Kidney (tissue), 14 donors: ENCODE results near the gene HEMGN. TPM values are rescaled to one million over a fixed set of nuclear protein-coding genes. Genes with fewer than 3 reads are reported as not detected.

Experiments used
- DNase-seq, 5 donors: peaks; one replicate each; pipeline ENCODE4 v3.0.0-alpha.2; 2013 to 2020
- FAIRE-seq: peaks from 2 replicates; lab custom pipeline; 2012; peaks lifted over from hg19 to GRCh38; lab: Jason Lieb, UNC
- H3K27ac ChIP-seq, 2 donors: one replicate each; pipeline ENCODE4 v1.7.0; 2013; ENCODE audit warnings: low read depth in 2 of 2, low read length in 2 of 2, inconsistent platforms in 1 of 2
- H3K27me3 ChIP-seq: one replicate; pipeline ENCODE4 v1.7.1; 2013; ENCODE audit warnings: low read length, inconsistent platforms; ENCODE audit not compliant: control insufficient read depth, insufficient read depth
- H3K36me3 ChIP-seq, 3 donors: one replicate each; pipeline versions ENCODE4 v1.7.0 to v1.7.1; 2013; ENCODE audit warnings: low read length in 3 of 3, control low read depth in 1 of 3, inconsistent platforms in 1 of 3; ENCODE audit not compliant: insufficient read depth in 3 of 3, control insufficient read depth in 2 of 3
- H3K4me1 ChIP-seq, 3 donors: one replicate each; pipeline versions ENCODE4 v1.7.0 to v1.7.1; 2013; ENCODE audit warnings: low read length in 3 of 3, inconsistent platforms in 1 of 3, low read depth in 1 of 3; ENCODE audit not compliant: control insufficient read depth in 2 of 3, insufficient read depth in 2 of 3
- H3K4me3 ChIP-seq, 3 donors: one replicate each; pipeline versions ENCODE4 v1.7.0 to v1.8.1; 2013; ENCODE audit warnings: low read length in 3 of 3, control low read depth in 1 of 3, inconsistent platforms in 1 of 3
- H3K9ac ChIP-seq, 3 donors: one replicate each; pipeline versions ENCODE4 v1.7.0 to v1.7.1; 2013; ENCODE audit warnings: low read length in 3 of 3, control low read depth in 1 of 3, inconsistent platforms in 1 of 3
- H3K9me3 ChIP-seq, 3 donors: one replicate each; pipeline versions ENCODE4 v1.7.0 to v1.7.1; 2013; ENCODE audit warnings: low read length in 3 of 3, control low read depth in 1 of 3, inconsistent platforms in 1 of 3; ENCODE audit not compliant: control insufficient read depth in 2 of 3, insufficient read depth in 1 of 3
- CTCF ChIP-seq: IDR thresholded peaks from 3 replicates; pipeline ENCODE4 v1.5.1; 2012; ENCODE audit warnings: mild to moderate bottlenecking, moderate library complexity, borderline replicate concordance; ENCODE audit not compliant: insufficient read depth; ENCODE audit errors: extremely low read depth
- intact Hi-C: fragments of 100-400 bp; cut with DNase I; formaldehyde crosslinking; loops from one replicate; pipeline ENCODE4 v1.11.1; 2022
- polyA plus RNA-seq: library from polyadenylated mRNA; stranded (reverse); fragments of 350-450 nt; fragmentation: Illumina TruSeq; extraction: RNeasy Lipid Tissue Mini Kit (QIAGEN cat#74804); gene quantifications from one replicate; pipeline ENCODE4 v1.2.3, GENCODE V29; 2014; ENCODE audit warnings: low read depth, low replicate concordance; ENCODE audit not compliant: insufficient read depth
- total RNA-seq: library from RNA; stranded (reverse); fragmentation: NEBNext Ultra II Directional; extraction: Animal tissue kit (Norgen Biotek cat#: 25700); gene quantifications from one replicate; pipeline ENCODE4 v1.2.1, GENCODE V29; 2021
- donor health status: control.
- donor health status: control.
- donor health status: control.
- donor health status: control.
- donor health status: control.
- donor health status: DM: yes; HTN: yes; CAD: no.
- donor health status: Normal renal cell carcinoma (clear cell type).

The HEMGN gene
- total and polyA plus RNA-seq, 2 donors from 2014 or later, result 0.16 TPM; not detected in 1

GRCh38 chr9:97918611-97919010 lies 19.4 kb downstream of the HEMGN start:
- TF ChIP-seq CTCF, result no peak
- no peak overlapping the region for H3K27ac ChIP-seq
- H3K36me3 ChIP-seq, result peaks cover under 1 to 15% (median 3%) of the 10 kb centered on the region in 3 donors
- no peaks in the 10 kb centered on the region for H3K27me3 ChIP-seq
- intact Hi-C loops, result no loop called here
- H3K9ac ChIP-seq, result no peak overlapping the region
- FAIRE-seq, result no peak
- H3K4me1 ChIP-seq, result peaks cover 0 to 3% (median 2%) of the 10 kb centered on the region in 3 donors
- DNase-seq, result no peak
- no peak overlapping the region for H3K4me3 ChIP-seq
- H3K9me3 ChIP-seq, result no peaks in the 10 kb centered on the region

GRCh38 chr9:97911970-97912369 lies 26.0 kb downstream of the HEMGN start:
- DNase-seq (no peak), FAIRE-seq (no peak)
- H3K9me3 ChIP-seq, result no peaks in the 10 kb centered on the region
- H3K27me3 ChIP-seq, result no peaks in the 10 kb centered on the region
- no peak for TF ChIP-seq CTCF
- intact Hi-C loops, result no loop called here
- peaks cover 13 to 54% (median 31%) of the 10 kb centered on the region in 3 donors for H3K36me3 ChIP-seq
- H3K9ac ChIP-seq, result no peak overlapping the region
- H3K4me1 ChIP-seq, result no peaks in the 10 kb centered on the region
- H3K27ac ChIP-seq, result no peak overlapping the region
- H3K4me3 ChIP-seq, result no peak overlapping the region

- intact Hi-C loops, result no loop called here
- no peak for TF ChIP-seq CTCF
- Histone ChIP-seq H3K27me3 (no peaks in the 10 kb centered on the region), H3K27ac (no peak overlapping the region), H3K4me3 (no peak overlapping the region), H3K9ac (no peak overlapping the region), H3K4me1 (no peaks in the 10 kb centered on the region), H3K36me3 (peaks cover 13 to 54% (median 31%) of the 10 kb centered on the region in 3 donors), H3K9me3 (no peaks in the 10 kb centered on the region)
- FAIRE-seq (no peak), DNase-seq (no peak)
These were observed 26.4 kb downstream of the HEMGN start for GRCh38 chr9:97911528-97911927.

GRCh38 chr9:97910357-97910756 lies 27.6 kb downstream of the HEMGN start:
- H3K27ac ChIP-seq, result no peak overlapping the region
- FAIRE-seq (no peak), DNase-seq (no peak)
- H3K9me3 ChIP-seq, result no peaks in the 10 kb centered on the region
- intact Hi-C loops, result no loop called here
- no peak for TF ChIP-seq CTCF
- H3K36me3 ChIP-seq, result peaks cover 11 to 46% (median 31%) of the 10 kb centered on the region in 3 donors
- H3K9ac ChIP-seq, result no peak overlapping the region
- no peaks in the 10 kb centered on the region for H3K4me1 ChIP-seq
- no peaks in the 10 kb centered on the region for H3K27me3 ChIP-seq
- H3K4me3 ChIP-seq, result no peak overlapping the region
